HG03039 (cell line): Measurements from ENCODE around the gene FXYD4.

Experiments
- ATAC-seq: cut with Tn5 transposase; IDR thresholded peaks from one replicate; pipeline ENCODE4 v1.9.1; 2021; ENCODE audit warnings: mild to moderate bottlenecking, moderate library complexity; ENCODE audit not compliant: unreplicated experiment

The FXYD4 gene

GRCh38 chr10:43393606-43394360, 22.3 kb downstream of the FXYD4 start:
- no peak for ATAC-seq

DNA sequence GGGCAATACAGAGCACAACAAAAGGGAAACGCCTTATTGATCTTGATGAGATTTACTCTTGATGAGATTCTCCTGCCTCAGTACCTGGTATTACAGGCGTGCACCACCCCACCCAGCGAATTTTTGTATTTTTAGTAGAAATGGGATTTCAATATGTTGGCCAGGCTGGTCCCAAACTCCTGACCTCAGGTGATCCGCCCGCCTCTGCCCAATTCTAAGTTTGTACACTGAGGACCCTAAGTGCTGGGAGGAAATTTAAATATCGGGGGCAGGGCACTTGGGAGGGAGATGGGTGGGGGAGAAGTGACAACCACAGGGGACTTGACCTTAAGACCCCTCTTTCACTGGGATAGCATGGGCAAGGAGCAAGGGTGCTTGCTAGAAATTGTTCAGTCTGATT, 23.4 kb downstream of the FXYD4 start:
- ATAC-seq: no peak

DNA sequence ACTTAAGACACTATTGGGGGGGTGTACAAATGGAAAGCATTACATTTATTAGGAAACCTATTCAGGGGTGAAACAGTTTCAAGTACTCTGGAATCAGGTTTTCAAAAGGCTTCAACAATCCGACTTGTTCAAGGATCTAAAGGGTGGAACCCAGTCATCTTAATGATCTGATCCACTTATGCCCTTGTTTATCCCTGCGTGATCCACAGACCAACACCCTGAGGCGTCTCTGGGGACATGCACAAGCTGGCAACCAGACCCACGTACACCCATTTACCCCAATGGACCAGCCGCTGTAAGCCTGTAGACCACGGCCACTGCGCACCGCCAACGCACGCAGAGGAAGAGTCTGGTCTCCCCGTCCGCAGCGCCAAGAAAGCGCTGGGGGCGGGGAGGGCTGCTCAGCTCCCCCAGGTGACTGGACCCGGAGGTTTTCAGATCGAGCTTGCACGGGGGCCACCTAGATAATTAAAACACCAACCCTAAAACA, 24.2 kb downstream of the FXYD4 start:
- ATAC-seq: no peak

- ATAC-seq: peak; percentile 50
Observed at GRCh38 chr10:43396061-43396927, 24.9 kb downstream of the FXYD4 start.

DNA sequence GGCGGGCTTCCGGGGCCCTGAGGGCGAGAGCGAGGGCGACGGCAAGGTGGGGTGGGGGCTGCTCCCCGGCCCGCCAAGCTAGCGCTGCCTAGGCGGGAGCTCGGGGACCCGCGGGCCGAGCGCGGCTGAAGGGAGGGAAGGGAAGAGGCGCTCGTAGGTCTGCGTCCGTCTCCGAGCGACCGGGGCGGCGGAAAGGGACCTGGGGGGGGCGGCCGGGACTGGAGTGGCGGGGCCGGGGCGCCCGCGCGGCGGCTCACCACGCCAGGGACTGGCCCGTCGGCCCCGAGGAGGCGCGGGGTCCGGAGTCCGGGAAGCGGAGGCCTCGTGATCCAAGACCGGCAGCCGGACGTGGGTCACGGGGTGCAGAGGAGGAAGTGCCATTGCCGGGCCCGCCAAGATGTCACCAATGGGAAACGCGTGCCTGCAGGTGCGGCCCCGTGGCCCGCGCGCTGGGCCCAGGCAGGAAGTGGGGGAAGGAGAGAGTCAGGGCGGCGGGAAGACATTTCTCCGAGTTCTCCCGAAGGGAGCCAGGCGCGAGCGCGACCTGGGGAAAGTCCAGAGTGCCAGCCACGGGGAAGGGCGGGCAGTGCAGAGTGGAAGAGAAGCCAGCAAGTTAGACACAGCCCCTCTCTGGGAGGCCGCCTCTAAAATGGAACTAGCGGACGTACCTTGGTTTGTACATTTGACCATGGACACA, 25.6 kb downstream of the FXYD4 start:
- ATAC-seq: peak; percentile 80

GRCh38 chr10:43398939-43399319, 27.5 kb downstream of the FXYD4 start:
- no peak for ATAC-seq

DNA sequence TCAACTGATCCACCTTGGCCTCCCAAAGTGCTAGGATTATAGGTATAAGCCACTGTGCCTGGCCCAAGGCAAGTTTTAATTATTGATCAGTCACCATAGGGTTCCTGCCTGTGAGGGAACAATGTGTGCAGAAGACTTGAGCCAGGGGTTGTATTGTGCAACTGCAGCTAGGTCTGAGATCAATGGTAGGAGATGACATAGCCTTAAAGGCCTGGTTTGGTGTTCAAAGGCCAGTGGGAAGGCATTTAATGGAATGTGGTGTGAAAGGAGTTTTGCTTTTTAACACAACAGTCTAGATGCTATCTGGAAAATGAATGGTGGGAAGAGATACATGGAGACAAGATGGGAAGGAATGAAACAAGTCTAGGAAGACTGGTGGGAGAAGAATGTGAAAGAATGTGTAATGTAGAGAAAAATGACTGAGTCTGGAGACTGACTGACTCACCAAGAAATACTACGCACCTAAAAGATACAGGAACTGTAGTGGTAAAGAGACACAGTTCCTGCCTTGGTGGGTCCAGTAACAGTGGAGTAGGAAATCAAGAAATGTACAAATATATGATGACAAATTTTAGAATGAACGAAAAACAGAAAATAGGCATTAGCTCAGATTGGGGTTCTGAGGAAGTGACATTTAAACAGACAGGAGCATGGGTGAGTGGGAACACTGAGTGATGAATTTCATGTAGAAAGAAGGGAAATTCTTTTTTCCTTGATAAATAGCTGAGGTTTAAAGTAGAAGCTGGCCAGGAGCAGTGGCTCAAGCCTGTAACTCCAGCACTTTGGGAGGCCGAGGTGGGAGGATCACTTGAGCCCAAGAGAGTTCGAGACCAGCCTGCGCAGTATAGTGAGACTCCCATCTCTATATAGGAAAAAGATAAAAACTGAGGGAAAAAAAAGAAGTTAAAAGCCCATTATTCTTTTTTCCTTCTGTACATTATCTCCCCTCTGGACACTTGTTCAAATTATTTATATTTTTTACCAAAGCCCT, 28.2 kb downstream of the FXYD4 start:
- ATAC-seq: no peak

- no peak for ATAC-seq
Observed at GRCh38 chr10:43401627-43402026, 30.2 kb downstream of the FXYD4 start.

DNA sequence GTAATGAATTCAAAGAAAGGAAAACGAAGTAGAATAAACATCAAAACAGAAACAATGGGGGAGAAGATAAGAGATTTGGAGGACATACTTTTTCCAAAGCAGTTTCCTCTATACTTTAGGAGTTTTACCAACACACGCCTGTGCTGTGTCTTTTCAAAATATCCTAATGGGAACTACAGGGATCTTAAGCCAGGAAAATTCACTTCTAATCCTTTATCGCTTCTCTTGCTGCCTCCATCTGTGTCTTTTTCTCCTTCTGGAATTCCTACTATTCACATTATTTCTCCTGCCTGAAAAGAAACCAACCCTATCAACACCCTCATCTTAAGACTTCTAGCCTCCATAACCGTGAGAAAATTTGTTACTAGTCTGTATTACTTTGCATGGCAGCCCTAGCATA, 30.7 kb downstream of the FXYD4 start:
- ATAC-seq: no peak

DNA sequence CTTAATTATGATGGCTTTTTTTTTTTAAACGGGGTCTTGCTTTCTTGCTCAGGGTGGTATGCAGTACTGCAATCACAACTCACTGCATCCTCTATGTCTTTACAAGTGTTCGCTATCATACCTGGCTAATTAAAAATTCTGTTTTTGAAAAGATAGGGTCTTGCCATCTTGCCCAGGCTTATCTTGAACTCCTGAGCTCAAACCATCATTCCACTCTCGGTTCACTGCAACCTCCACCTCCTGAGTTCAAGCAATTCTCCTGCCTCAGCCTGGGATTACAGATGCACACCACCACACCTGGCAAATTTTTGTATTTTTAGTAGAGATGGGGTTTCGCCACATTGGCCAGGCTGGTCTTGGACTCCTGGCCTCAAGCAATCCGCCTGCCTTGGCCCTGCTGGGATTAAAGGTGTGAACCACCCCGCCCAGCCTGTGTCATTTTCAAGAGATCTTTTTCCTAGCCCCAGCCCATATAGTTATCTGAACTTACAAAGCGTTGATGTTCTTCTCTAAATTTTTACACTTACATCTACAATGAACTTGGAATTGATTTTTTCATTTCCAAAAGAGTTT, 31.5 kb downstream of the FXYD4 start:
- no peak for ATAC-seq

GRCh38 chr10:43403911-43404703, 32.7 kb downstream of the FXYD4 start:
- ATAC-seq: no peak

- no peak for ATAC-seq
Observed at GRCh38 chr10:43404704-43405084, 33.3 kb downstream of the FXYD4 start.

GRCh38 chr10:43407148-43407575, 35.7 kb downstream of the FXYD4 start:
- no peak for ATAC-seq

- peak; percentile 42 for ATAC-seq
Observed at GRCh38 chr10:43407576-43408330, 36.3 kb downstream of the FXYD4 start.

DNA sequence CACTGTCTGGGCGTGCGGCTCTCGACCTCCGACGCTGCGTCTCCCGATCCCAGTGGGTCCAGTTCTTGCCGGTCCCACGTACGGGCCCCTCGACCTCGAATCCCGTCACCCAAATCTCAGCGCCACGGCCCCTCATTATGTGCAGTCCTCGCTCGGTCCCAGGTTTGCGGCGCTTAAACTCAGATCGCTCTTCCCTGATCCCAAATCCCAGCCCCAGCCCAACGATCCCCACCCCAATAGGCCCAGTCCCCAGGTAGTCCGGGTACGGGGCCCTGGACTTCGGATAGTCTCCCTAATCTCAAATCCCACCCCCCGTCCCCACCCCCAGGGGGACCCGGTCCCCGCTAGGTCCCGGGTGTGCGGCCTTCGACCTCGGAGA, 36.9 kb downstream of the FXYD4 start:
- no peak for ATAC-seq

- peak; percentile 69 for ATAC-seq
Observed at GRCh38 chr10:43408710-43409384, 37.4 kb downstream of the FXYD4 start, which contains the start of gene HNRNPF. TSS of gene HNRNPF (minus strand) at chr10:43409186. CDS start at chr10:43387884, 21,302 bp downstream.

GRCh38 chr10:43409385-43410109, 38.1 kb downstream of the FXYD4 start:
- no peak for ATAC-seq
